K562 (cell line): ENCODE measurements around the gene SERPIND1. TPM values are rescaled to one million over a fixed set of nuclear protein-coding genes. Genes with fewer than 3 reads are reported as not detected.

Source experiments
- ATAC-seq: fragments of 200-7000 bp; cut with Tn5 transposase; 3 replicates; pipeline ENCODE4 v1.9.1; 2020; ENCODE audit warnings: moderate library complexity
- BruUV-seq: library from RNA; stranded (reverse); fragments of 400-500 nt; replicated peaks from 2 replicates; lab custom pipeline; 2021; lab: Mats Ljungman, UMichigan
- CTCF ChIA-PET: fragments of 300-600 bp; formaldehyde crosslinking; extraction: SDS; loops from one replicate; lab custom pipeline; 2021; ENCODE audit warnings: low intra/inter-chr PET ratio; lab: Yijun Ruan, JAX
- POLR2A ChIA-PET: fragments of 300-600, 350-650 bp; sonication (Branson Sonifier 250); formaldehyde crosslinking; extraction: SDS; loops from one replicate; lab custom pipeline; 2021; ENCODE audit warnings: antibody characterized with exemption, inconsistent platforms; lab: Yijun Ruan, JAX
- DNase-seq, 4 experiments: peaks; one replicate each; pipeline versions ENCODE4 v3.0.0 to v3.0.0-alpha.2; 2011 to 2018; ENCODE audit warnings: low spot score in 3 of 4, mixed read lengths in 3 of 4; ENCODE audit errors: extremely low read depth in 1 of 4
- FAIRE-seq: peaks from 2 replicates; lab custom pipeline; 2011; peaks lifted over from hg19 to GRCh38; lab: Jason Lieb, UNC
- H2AFZ ChIP-seq: 2 replicates; pipeline ENCODE4 v1.6.0; 2011; ENCODE audit warnings: low read depth, low read length, control low read depth, inconsistent platforms
- H3K27ac ChIP-seq: fragments of 200-600 bp; 3 replicates; pipeline ENCODE4 v1.8.0; 2011; ENCODE audit warnings: low read depth, mild to moderate bottlenecking, control low read depth, inconsistent platforms, low read length, moderate library complexity, mixed read lengths; ENCODE audit errors: extremely low read depth
- H3K27me3 ChIP-seq, 2 experiments: fragments of 300-600 bp in 1 of 2; 2 replicates in 1 of 2; 3 replicates in 1 of 2; pipeline versions ENCODE4 v1.6.0 to v1.8.0; 2011; ENCODE audit warnings: inconsistent platforms in 2 of 2, low read length in 2 of 2, mild to moderate bottlenecking in 1 of 2, mixed read lengths in 1 of 2, moderate library complexity in 1 of 2; ENCODE audit not compliant: control insufficient read depth in 2 of 2, insufficient read depth in 2 of 2
- H3K36me3 ChIP-seq: fragments of 300-600 bp; 3 replicates; pipeline ENCODE4 v1.8.0; 2011; ENCODE audit warnings: mild to moderate bottlenecking, low read length, inconsistent platforms; ENCODE audit not compliant: control insufficient read depth, insufficient read depth
- H3K4me1 ChIP-seq, 2 experiments: fragments of 200-600 bp in 1 of 2; replicated peaks in 1 of 2; 2 replicates in 1 of 2; 3 replicates in 1 of 2; pipeline versions ENCODE4 v1.5.1 to v1.8.0; 2011; ENCODE audit warnings: inconsistent platforms in 2 of 2, low read length in 2 of 2, mild to moderate bottlenecking in 1 of 2, mixed read lengths in 1 of 2, moderate library complexity in 1 of 2; ENCODE audit not compliant: control insufficient read depth in 2 of 2, insufficient read depth in 2 of 2
- H3K4me2 ChIP-seq: 2 replicates; pipeline ENCODE4 v1.6.1; 2011; ENCODE audit warnings: low read length, control low read depth, inconsistent platforms, mixed read lengths; ENCODE audit not compliant: insufficient read depth
- H3K4me3 ChIP-seq: fragments of 200-600 bp; sonication (generic), shearing (Covaris generic); 2 replicates; pipeline ENCODE4 v1.5.1; 2016; ENCODE audit warnings: control low read depth, inconsistent platforms
- H3K79me2 ChIP-seq: fragments of 200-600 bp; 3 replicates; pipeline ENCODE4 v1.8.0; 2011; ENCODE audit warnings: low read length, inconsistent platforms; ENCODE audit not compliant: control insufficient read depth, insufficient read depth
- H3K9ac ChIP-seq, 2 experiments: 2 replicates each; pipeline versions ENCODE4 v1.6.0 to v1.6.1; 2011; ENCODE audit warnings: low read depth in 2 of 2, low read length in 2 of 2, control low read depth in 1 of 2, inconsistent platforms in 1 of 2, mild to moderate bottlenecking in 1 of 2, mixed read lengths in 1 of 2; ENCODE audit not compliant: insufficient read depth in 1 of 2
- H3K9me1 ChIP-seq: one replicate; pipeline ENCODE4 v1.6.0; 2011; ENCODE audit warnings: inconsistent platforms, mild to moderate bottlenecking, low read length, moderate library complexity; ENCODE audit not compliant: control insufficient read depth, insufficient read depth
- H3K9me3 ChIP-seq: replicated peaks from 2 replicates; pipeline ENCODE4 v1.5.1; 2011; ENCODE audit warnings: low read depth, low read length, inconsistent platforms; ENCODE audit not compliant: control insufficient read depth, insufficient read depth
- H4K20me1 ChIP-seq: replicated peaks from 2 replicates; pipeline ENCODE4 v1.6.1; 2011; ENCODE audit warnings: low read length, inconsistent platforms, mixed read lengths; ENCODE audit not compliant: control insufficient read depth, insufficient read depth
- ARID2 ChIP-seq: fragments of 450-650 bp; IDR thresholded peaks from 2 replicates; pipeline ENCODE4 v1.6.1; 2017; ENCODE audit warnings: antibody characterized with exemption, mild to moderate bottlenecking
- DPF2 ChIP-seq: fragments of 450-650 bp; IDR thresholded peaks from 2 replicates; pipeline ENCODE4 v1.6.1; 2016
- FOXJ3 ChIP-seq: sonication (generic); formaldehyde crosslinking; IDR thresholded peaks from 2 replicates; pipeline ENCODE4 v1.4.0; 2020; ENCODE audit warnings: mild to moderate bottlenecking, missing genetic modification reagents
- HMG20A ChIP-seq: fragments of 450-650 bp; formaldehyde crosslinking; conservative IDR thresholded peaks from 2 replicates; pipeline ENCODE4 v1.4.0; 2020; ENCODE audit warnings: mild to moderate bottlenecking, mixed read lengths
- HNRNPK ChIP-seq: fragments of 200-400 bp; formaldehyde crosslinking; IDR thresholded peaks from one replicate; pipeline ENCODE4 v1.6.1; 2018; ENCODE audit warnings: mild to moderate bottlenecking, low read depth, low read length; ENCODE audit not compliant: poor library complexity, severe bottlenecking
- ID3 ChIP-seq, 2 experiments: fragments of 250-450 bp in 1 of 2; fragments of 450-650 bp in 1 of 2; sonication (Bioruptor Pico) in 1 of 2; IDR thresholded peaks; 2 replicates each; pipeline versions ENCODE4 v1.6.1 to v1.8.0; 2016 to 2021; ENCODE audit warnings: mild to moderate bottlenecking in 2 of 2, moderate library complexity in 2 of 2, missing compliant biosample characterization in 1 of 2, missing genetic modification characterization in 1 of 2
- NONO ChIP-seq, 2 experiments: fragments of 200-400 bp in 1 of 2; fragments of 450-650 bp in 1 of 2; formaldehyde crosslinking in 1 of 2; IDR thresholded peaks; 2 replicates each; pipeline ENCODE4 v1.6.1; 2017; ENCODE audit warnings: low read depth in 2 of 2, mild to moderate bottlenecking in 2 of 2, moderate library complexity in 2 of 2, low read length in 1 of 2
- POLR3G ChIP-seq: IDR thresholded peaks from 2 replicates; pipeline ENCODE4 v1.6.1; 2011; ENCODE audit not compliant: insufficient read length, insufficient replicate concordance; ENCODE audit errors: extremely low read depth
- PPARD ChIP-seq: fragments of 250-450 bp; sonication (Bioruptor Pico); IDR thresholded peaks from 2 replicates; pipeline ENCODE4 v1.8.0; 2022; ENCODE audit warnings: inconsistent platforms, mild to moderate bottlenecking, moderate library complexity
- RBM15 ChIP-seq: fragments of 200-400 bp; formaldehyde crosslinking; IDR thresholded peaks from 2 replicates; pipeline ENCODE4 v1.6.1; 2018; ENCODE audit warnings: mild to moderate bottlenecking, low read length, moderate library complexity; ENCODE audit not compliant: insufficient read depth
- TBL1XR1 ChIP-seq, 2 experiments: IDR thresholded peaks; 2 replicates each; pipeline ENCODE4 v1.6.1; 2012; ENCODE audit warnings: improper control_type of control experiment in 2 of 2, low read length in 2 of 2, mild to moderate bottlenecking in 1 of 2
- TEAD1 ChIP-seq, 2 experiments: fragments of 450-650 bp in 1 of 2; sonication (generic) in 1 of 2; formaldehyde crosslinking; IDR thresholded peaks; 2 replicates each; pipeline versions ENCODE4 v1.4.0 to v1.8.0; 2020 to 2022; ENCODE audit warnings: mild to moderate bottlenecking in 2 of 2, missing genetic modification reagents in 1 of 2
- THAP12 ChIP-seq: fragments of 250-450 bp; sonication (Bioruptor Pico); IDR thresholded peaks from 2 replicates; pipeline ENCODE4 v1.9.0; 2021; ENCODE audit warnings: mild to moderate bottlenecking, inconsistent platforms
- ZNF512 ChIP-seq: IDR thresholded peaks from 2 replicates; pipeline ENCODE4 v1.6.1; 2016; ENCODE audit warnings: missing genetic modification characterization, missing compliant biosample characterization
- WGBS: fragments of 100-300 bp; shearing (Covaris generic); methylation state at CpG from one replicate; pipeline ENCODE4 v1.1.6; 2016; ENCODE audit warnings: low coverage, mixed read lengths; ENCODE audit not compliant: insufficient coverage; ENCODE audit errors: missing lambda C conversion rate; 5-methylcytosine and 5-hydroxymethylcytosine counted together
- in situ Hi-C: fragments of 300-500 bp; cut with MboI; formaldehyde crosslinking; loops from 4 replicates; pipeline ENCODE4 v1.15.0; 2018; ENCODE audit warnings: inconsistent platforms, mixed read lengths
- intact Hi-C: fragments of 100-400 bp; cut with micrococcal nuclease; formaldehyde crosslinking; loops from 2 replicates; pipeline ENCODE4 v1.14.2; 2022
- polyA plus RNA-seq, 8 experiments: library from polyadenylated mRNA; depleted of rRNA in 4 of 8; stranded (reverse) in 5 of 8; unstranded in 3 of 8; fragments of >200 nt; fragmentation: Nextera tagmentation in 2 of 8; fragmentation: Illumina TruSeq in 1 of 8; extraction: Ambion mirVana in 2 of 8; extraction: Trizol in 1 of 8; gene quantifications; 2 replicates each; pipeline versions ENCODE4 v1.2.1 to v1.2.3, GENCODE V29; 2011 to 2014; ENCODE audit warnings: inconsistent platforms in 1 of 8, missing spikeins in 1 of 8
- total RNA-seq, 7 experiments: library from RNA; depleted of rRNA in 6 of 7; stranded (reverse); fragments of >200 nt in 6 of 7; fragmentation: Illumina TruSeq in 2 of 7; extraction: Trizol in 2 of 7; gene quantifications; 2 replicates each; pipeline versions ENCODE4 v1.2.1 to v1.2.3, GENCODE V29; 2011 to 2021; ENCODE audit warnings: low replicate concordance in 1 of 7

SERPIND1 gene
- total and polyA plus RNA-seq, 9 of the 15 experiments (the other 6 are each of a cell fraction or from before 2014, with no cell fraction given), result 0.04 to 0.11 (median 0.09) TPM; not detected in 6

GRCh38 chr22:20741634-20742581 is 32.0 kb upstream of the SERPIND1 start:
- no peak overlapping the region for H3K27ac ChIP-seq
- in situ Hi-C loops, result no loop called here
- intact Hi-C loops, result loop anchor here (2.0 to 5.0 kb wide), 5 partner anchors 40 to 325 kb away; no protein-coding TSS in a partner anchor
- H4K20me1 ChIP-seq, result no peaks in the 10 kb centered on the region; the same call in 1 of the 2 replicates
- peaks cover 59% of the 10 kb centered on the region for H3K36me3 ChIP-seq
- BruUV-seq, result no TSS peak
- 0 out of 4 replicates have a peak overlapping the region, but pooled peaks of 1 of the 2 experiments have one; percentile 0 for H3K9ac ChIP-seq
- H3K4me3 ChIP-seq, result no peak overlapping the region
- ChIA-PET CTCF (interaction anchor here (0.5 to 3.1 kb wide), 12 partner anchors 19 to 585 kb away, joined by 3 to 28 read pairs (median 5); no protein-coding TSS in a partner anchor), POLR2A (interaction anchor here (0.6 to 2.1 kb wide), 20 partner anchors 8 to 324 kb away, joined by 3 to 11 read pairs (median 3); partner anchors contain the start of gene SERPIND1)
- no peak overlapping the region for H2AFZ ChIP-seq
- peaks cover 11% of the 10 kb centered on the region for H3K9me3 ChIP-seq
- no peaks in the 10 kb centered on the region for H3K4me1 ChIP-seq
- peaks cover 5% of the 10 kb centered on the region for H3K9me1 ChIP-seq
- no peak overlapping the region for H3K4me2 ChIP-seq
- DNase-seq, result peak; percentile 87 to 93 (median 90)
- ATAC-seq, result peak; percentile 78
- no peaks in the 10 kb centered on the region for H3K27me3 ChIP-seq
- WGBS, result 63% methylated on average over 16 of the region's 16 CpGs
- no peaks in the 10 kb centered on the region for H3K79me2 ChIP-seq
- peak; percentile 80 for FAIRE-seq
- TF ChIP-seq TEAD1 (CRISPR knock-in tag; IDR thresholded peaks at IDR 0.05) (peak in 1 of 2 experiments; percentile 30; a peak in 1 of 4 replicates), DPF2 (no peak), HMG20A (CRISPR knock-in tag) (no peak), THAP12 (peak; percentile 33; the same call in 1 of the 2 replicates), NONO (IDR thresholded peaks at IDR 0.05; ENCODE audit: low read depth in 2 of 2, low read length in 1 of 2) (no peak), PPARD (CRISPR knock-in tag) (0 out of 2 replicates have a peak, but pooled peaks have one; percentile 1), POLR3G (no peak), RBM15 (no peak), ZNF512 (no peak), TBL1XR1 (IDR thresholded peaks at IDR 0.05; ENCODE audit: low read length in 2 of 2) (peak in 1 of 2 experiments; percentile 61; a peak in 1 of 4 replicates), FOXJ3 (CRISPR knock-in tag) (peak; percentile 46; the same call in 1 of the 2 replicates), HNRNPK (no peak), ARID2 (0 out of 2 replicates have a peak, but pooled peaks have one; percentile 6), ID3 (CRISPR knock-in tag; IDR thresholded peaks at IDR 0.05) (no peak), ID3 (tag; IDR thresholded peaks at IDR 0.05) (peak; percentile 48; the same call in 1 of the 2 replicates)
